GM18498 (cell line): ENCODE data around the gene BFSP2.

Source experiments
- ATAC-seq: cut with Tn5 transposase; IDR thresholded peaks from one replicate; pipeline ENCODE4 v1.9.1; 2021; ENCODE audit warnings: mild to moderate bottlenecking, moderate library complexity; ENCODE audit not compliant: unreplicated experiment

The BFSP2 gene, protein sequence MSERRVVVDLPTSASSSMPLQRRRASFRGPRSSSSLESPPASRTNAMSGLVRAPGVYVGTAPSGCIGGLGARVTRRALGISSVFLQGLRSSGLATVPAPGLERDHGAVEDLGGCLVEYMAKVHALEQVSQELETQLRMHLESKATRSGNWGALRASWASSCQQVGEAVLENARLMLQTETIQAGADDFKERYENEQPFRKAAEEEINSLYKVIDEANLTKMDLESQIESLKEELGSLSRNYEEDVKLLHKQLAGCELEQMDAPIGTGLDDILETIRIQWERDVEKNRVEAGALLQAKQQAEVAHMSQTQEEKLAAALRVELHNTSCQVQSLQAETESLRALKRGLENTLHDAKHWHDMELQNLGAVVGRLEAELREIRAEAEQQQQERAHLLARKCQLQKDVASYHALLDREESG

DNA sequence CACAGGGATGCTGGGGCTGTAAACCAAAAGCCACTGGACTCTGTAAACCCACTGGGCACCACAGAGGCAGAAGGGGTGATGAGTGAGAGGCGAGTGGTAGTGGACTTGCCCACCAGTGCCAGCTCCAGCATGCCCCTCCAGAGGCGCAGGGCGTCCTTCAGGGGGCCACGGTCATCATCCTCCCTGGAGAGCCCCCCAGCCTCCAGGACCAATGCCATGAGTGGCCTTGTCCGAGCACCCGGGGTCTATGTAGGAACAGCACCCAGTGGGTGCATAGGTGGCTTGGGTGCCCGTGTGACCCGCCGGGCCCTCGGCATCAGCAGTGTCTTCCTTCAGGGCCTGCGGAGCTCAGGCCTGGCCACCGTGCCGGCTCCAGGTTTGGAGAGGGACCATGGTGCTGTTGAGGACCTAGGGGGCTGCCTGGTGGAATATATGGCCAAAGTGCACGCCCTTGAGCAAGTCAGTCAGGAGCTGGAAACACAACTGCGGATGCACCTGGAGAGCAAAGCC, at the start of gene BFSP2:
Gene BFSP2 (plus strand): TSS at position 51 of the 510 bp plus-strand sequence. CDS start 28 bp downstream, at position 79.
- ATAC-seq, result no peak

DNA sequence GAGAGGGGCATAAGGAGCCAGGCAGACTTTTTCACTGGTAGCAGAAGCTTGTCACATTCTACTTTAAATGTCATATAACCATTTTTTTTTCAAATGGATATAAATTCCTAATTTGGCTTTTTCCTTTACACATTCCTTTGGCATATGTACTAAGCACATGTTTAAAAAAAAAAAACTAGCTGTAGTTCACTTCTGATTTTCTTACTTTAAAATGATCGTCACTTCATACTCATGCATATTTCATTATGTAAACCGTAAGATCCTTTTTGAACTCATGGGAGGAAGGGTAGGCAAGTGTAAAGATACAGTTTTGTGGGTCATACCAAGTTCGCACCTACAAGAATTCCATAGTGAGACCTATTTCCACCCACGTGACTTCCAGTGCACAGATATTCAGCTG, 45.1 kb upstream of the BFSP2 start:
- ATAC-seq, result no peak

DNA sequence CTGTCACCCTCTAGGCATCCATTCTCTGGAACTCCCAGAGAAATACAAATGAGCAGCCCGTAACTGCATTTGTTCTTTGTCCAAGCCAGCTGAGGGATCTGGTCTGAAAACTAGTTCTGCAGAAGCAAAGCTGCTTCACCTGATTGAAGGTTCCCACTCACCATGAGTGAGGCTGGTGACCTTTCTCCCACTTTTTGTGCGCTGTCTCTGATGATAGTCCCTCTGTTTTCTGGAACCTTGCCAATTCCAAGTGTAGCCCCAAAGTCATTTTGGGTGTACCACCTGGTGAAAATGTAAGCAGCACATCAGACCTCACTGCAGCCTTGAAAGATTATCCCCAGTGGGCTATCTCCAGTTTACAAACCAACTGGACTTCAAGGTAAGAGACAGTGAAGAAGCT, 39.4 kb upstream of the BFSP2 start:
- ATAC-seq, result no peak

DNA sequence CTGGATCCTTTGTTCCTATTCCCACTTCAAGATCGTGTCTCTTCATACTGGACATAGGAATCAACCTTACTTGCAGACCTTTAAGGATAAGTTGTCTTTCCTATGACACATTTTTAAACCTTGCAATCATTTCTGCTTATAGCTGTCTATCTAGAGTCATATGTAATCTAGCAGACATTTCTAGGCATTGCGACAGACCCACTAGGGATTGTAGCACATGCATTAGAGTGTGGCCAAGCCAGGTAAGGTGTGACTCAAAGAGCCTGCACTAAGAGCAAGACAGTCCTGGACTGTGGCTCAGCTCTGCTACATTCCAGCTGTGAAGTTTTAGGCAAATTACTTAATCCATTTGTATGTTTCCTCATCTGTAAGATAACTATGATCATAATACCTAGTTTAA, 38.8 kb upstream of the BFSP2 start:
- ATAC-seq, result no peak

DNA sequence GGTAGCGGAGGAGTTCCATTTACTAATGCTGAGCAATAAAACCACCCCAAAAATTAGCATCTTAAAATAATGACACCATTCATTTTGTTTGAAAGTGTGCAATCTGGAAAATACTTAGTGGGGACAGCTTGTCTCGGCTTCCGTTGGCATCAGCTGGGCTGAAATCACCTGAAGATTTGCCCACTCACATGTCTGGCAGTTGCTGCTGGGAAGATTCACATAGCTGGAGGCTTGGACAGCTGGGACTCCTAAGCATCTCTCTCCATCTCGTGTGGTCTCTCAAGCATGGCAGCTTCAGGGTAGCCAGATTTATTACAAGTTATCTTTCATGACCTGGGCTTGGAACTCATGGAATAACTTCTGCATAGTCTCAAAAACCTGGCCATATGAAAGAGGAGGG, 38.4 kb upstream of the BFSP2 start:
- ATAC-seq, result no peak

DNA sequence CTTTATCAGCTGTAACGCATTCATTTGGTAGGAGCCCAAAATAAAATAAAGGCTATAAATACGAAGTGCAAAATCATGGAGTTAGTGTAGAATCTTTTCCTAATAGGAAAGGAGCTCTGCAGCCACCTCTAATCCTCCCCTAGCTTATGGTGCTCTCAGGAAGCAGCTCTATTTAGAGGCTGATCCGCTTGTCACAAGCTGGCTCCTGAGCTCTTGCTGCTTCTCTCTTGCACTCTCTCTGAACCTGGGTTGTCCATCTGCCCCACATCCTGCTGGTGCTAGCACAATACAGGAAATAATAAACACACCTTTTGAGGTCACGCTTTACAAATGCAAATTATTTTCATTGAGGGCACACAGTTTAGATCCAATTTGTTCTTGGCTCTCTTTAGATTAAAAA, 37.3 kb upstream of the BFSP2 start:
- no peak for ATAC-seq

DNA sequence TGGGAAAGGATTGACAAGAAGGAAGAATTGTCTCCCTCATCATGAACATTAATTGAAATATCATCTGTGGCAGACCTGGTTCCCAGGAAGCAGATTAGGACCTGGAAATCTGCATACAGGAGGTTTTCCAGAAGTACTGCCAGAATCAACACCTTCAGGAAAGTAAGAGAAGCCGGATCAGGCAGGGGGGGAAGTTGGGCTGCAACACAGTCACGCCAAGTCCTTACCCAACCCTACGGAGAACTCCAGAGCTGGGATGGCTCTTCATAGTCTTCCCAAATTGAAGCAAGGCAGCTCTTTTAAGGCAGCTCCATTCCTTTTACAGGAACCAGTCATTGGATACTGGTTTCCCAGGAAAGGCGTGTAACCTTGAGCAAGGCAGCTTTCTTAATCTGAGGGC, 35.2 kb upstream of the BFSP2 start:
- ATAC-seq, result no peak

DNA sequence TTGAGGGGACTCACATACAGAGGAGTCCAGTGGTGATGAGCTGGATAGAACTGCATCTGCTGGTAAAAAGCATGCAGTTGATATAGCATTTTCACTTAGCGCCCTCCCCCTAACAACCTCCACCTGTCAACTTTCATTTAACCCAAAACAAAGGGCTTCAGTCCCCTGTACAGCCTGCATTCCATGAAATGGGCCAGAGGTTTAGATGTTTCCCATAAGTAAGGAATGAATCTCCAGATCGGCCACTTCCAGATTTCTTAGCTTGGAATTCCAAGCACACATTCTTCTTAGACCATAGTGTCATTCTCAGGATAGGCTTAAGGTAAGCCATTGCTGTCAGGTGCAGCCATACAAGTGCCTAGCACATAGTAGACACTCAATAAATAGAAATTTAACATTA, 32.9 kb upstream of the BFSP2 start:
- ATAC-seq, result no peak

DNA sequence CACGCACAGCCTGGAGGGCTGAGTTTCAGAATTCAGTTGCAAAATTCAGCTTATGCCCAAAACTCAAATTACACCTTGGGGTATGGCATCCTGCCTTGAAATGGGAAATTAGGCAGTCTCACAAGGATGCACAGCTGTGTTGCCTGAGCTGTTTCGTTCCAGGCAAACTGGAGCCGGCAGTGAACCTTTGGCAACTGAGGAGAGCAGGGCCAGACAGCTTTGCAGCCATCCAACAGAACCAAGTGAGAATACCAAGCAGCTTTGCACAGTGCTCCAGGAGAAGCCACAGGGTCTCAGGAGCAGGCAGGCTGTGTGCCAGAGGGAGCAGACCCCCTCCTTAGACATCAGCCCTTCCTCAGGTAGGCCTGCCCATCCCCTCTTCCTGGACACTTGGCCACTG, 32.5 kb upstream of the BFSP2 start:
- no peak for ATAC-seq

DNA sequence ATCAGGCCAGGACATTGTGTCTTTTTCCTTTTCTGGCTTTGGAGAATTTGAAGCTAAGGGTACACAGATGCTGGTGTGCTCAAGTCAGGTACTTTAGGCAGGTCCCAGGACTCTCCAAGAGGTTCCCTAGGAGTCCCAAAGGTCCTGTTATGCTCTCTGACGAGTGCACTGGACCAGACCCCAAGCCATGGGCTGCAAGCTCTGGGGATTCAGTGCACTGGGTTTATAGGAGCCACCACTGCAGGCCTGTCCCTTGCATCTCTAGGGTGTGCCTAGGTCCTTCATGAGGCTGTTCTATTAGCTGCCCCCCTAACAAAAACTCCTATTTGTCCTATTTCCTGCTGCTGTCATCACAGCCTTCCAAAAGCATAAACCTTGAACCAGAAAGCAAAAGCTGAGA, 31.9 kb upstream of the BFSP2 start:
- no peak for ATAC-seq

DNA sequence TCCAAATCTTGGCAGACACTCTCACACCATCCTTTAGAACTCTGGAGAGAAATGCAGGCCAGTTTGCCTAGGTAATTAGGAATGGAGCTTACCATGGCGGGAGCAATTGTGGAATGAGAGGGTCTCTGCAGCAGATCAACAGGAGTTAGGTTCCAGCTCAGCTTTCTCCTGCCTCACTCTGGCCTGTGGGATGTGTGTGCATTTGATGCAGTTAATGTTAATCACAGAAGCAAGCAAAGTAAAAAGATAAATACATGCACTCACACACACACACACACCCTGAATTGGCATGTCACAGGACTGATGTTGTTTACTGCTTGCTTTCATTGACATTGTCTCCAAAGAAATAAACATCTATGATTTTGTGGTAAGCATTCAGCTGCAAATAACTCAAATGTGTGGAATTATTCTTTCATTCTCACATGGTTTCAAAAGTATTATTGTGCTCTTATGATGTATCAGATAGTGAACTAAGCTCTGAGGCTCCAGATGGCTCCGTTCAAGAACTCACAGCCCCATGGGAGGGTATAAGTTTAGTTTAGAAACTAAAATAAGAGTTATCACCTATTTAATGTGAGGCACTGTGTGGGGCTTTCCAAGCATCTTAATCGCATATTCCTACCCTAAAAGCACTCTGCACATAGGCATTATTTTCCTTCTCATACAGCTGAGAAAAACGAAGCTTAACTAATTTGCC, 31.3 kb upstream of the BFSP2 start:
- ATAC-seq, result no peak

DNA sequence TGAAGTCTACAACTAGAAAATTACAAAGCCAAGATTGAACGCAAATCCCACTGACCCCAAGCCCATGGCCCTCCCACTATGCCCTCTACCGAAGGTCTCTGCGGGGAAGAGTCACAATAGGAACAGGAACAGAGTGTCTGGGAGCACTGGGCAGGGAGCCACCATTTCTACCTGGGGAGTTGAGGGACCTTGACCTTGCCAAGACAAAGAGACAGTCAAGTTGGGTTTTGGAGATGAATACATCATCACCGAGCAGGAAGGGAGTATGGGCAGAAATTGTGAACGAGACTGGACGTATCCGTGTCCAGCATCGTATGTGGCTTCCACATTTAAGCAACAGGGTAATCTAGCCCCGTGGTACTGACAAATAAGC, 30.8 kb upstream of the BFSP2 start:
- no peak for ATAC-seq

DNA sequence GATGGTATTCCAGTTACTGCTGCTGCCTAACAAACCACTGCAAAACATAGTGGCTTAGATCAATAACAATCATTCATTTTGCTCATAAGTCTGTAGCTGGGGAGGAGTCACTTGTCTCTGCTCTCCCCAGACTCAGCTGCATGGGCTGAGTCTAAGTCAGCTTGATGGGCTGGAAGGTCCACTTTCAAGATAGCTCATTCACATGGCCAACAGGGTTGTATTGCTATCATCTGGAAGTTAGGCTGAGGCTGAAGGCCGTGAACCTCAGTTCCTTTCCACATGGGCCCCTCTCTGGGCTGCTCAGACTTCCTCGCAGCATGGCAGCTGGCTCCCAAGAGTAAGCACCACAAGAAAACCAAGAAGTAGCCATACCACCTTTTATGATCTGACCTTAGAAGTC, 28.7 kb upstream of the BFSP2 start:
- no peak for ATAC-seq

DNA sequence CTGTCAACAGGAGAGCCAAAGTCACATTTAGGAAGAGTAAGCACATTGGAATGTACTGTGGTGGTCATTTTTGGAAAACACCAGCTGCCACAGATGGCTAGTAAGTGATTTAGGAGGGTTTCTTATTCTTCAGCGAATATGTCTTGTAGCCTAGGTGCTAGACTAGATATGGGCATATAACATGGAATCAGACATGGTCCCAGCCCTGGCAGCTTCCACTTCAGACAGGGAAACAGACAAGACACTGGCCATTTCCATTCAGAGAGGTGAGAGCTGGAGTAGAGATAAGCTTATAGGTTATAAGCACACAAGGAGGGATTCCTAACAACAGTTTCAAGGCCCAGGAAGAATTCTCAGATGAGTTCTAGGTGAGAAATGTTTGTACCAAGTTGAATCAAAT, 28.2 kb upstream of the BFSP2 start:
- no peak for ATAC-seq

DNA sequence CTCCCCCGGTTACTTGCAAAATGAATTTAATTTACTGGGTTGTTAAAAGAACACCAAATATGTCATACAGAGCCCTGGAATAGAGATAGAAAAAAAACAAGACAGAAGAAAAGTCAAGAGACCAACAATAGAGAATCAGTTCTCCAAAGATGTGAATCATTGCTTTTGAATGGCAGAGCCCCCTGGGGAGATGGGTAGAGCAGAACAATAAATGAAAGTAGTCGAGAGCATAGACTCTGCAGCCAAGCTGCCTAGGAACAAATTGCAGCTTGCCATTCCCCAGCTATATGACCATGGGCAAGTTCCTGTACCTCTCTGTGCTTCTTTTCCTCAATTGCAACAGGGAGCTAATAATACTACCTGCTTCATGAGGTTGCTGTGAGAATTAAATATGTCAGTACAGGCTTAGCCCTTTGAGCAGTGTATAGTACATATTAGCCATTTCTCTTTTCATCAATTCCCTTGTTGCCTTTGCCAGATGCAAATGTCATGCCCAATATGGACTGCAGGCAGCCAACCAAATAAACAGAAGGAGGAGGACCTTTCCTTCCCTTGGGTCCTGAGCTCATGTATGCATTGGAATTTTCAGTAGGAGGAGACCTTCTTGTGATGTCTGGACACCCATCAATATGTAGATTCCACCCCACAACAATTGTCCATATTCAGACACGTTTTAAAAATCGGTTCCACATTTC, 25.0 kb upstream of the BFSP2 start:
- no peak for ATAC-seq

DNA sequence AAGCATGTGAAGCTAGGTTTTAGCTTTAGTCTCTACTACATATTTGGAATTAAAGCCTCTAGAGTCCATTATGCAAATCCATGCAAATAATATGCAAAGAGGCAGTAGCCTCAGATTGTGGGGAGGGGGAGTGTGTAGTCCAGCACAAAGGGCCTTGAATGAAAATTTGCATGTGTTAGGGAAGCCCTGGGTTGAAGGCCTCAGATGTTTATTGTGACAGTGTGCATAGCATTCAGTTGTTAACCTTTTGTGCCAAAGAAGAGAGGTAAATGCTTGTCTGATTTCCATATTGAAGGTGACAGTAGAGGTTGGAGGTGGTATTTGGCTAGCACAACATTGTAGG, 24.5 kb upstream of the BFSP2 start:
- no peak for ATAC-seq

DNA sequence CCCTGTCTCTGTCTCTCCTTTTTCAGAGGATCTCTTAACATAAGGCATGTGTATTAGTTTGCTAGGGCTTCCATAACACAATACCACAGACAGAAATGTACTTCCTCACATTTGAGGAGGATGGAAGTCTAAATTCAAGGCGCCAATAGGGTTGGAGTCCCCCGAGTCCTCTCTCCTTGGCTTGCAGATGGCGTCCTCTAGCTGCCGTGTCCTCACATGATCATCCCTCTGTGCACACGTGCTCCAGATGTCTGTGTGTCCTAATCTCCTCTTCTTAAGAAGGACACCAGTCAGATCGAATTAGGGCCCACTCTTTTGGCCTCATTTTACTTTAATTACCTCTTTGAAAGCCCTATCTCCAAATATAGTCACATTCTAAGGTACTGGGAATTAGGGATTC, 23.0 kb upstream of the BFSP2 start:
- ATAC-seq, result no peak

DNA sequence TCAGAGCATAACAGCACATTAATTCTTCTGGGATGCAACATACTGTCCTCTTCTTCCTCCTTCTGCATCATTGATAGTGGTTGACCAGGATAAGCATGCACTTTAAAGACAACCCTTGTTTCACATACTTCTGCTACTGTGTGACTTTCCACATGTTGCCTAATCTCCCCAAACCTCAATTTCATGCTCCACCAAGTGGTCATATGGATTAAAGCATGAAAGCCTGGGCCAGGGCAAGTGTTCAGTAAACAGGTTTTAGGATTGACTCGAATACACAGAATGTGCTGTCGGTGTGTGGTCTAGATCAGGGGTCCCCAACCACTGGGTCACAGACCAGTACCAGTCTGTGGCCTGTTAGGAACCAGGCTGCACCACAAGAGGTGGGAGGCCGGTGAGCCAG, 22.5 kb upstream of the BFSP2 start:
- no peak for ATAC-seq

DNA sequence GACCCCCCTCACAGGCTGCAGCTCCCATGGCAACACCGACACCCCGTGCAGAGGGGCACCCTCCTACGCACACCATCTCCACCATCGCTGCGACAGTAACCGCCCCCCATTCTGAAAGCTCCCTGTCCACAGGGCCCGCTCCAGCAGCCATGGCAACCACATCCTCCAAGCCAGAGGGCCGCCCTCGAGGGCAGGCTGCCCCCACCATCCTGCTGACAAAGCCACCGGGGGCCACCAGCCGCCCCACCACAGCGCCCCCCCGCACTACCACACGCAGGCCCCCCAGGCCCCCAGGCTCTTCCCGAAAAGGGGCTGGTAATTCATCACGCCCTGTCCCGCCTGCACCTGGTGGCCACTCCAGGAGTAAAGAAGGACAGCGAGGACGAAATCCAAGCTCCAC, 19.9 kb upstream of the BFSP2 start:
- no peak for ATAC-seq

DNA sequence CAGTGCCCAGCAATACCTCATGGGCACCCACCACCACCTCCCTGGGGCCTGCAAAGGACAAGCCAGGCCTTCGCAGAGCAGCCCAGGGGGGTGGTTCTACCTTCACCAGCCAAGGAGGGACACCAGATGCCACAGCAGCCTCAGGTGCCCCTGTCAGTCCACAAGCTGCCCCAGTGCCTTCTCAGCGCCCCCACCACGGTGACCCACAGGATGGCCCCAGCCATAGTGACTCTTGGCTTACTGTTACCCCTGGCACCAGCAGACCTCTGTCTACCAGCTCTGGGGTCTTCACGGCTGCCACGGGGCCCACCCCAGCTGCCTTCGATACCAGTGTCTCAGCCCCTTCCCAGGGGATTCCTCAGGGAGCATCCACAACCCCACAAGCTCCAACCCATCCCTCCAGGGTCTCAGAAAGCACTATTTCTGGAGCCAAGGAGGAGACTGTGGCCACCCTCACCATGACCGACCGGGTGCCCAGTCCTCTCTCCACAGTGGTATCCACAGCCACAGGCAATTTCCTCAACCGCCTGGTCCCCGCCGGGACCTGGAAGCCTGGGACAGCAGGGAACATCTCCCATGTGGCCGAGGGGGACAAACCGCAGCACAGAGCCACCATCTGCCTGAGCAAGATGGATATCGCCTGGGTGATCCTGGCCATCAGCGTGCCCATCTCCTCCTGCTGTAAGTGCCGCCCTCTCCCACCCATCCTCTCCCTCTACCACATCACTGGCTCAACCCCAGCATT, 19.2 kb upstream of the BFSP2 start:
- ATAC-seq, result no peak
